ENCODE measurements around the gene CTCF. TPM values are rescaled to one million over a fixed set of nuclear protein-coding genes. Genes with fewer than 3 reads are reported as not detected.

CTCF gene
- polyA plus RNA-seq, 1 donor: 88.3 TPM

GRCh38 chr16:67664871-67665270, 102.5 kb downstream of the CTCF start:
- no peak for DNase-seq

GRCh38 chr16:67665598-67665997, 103.3 kb downstream of the CTCF start:
- DNase-seq: no peak

- no peak for DNase-seq
Observed at GRCh38 chr16:67666032-67666551, 103.8 kb downstream of the CTCF start.

- peak; percentile 80 for DNase-seq
Observed at GRCh38 chr16:67666559-67667452, 104.5 kb downstream of the CTCF start, which contains the start of the genes C16orf86 and ENKD1. Gene C16orf86, plus strand, starts transcription at chr16:67666814. Its CDS starts 157 bp downstream, at chr16:67666971. Gene ENKD1, minus strand, starts transcription at chr16:67666750. Its CDS starts 308 bp downstream, at chr16:67666442.

GRCh38 chr16:67667453-67667816, 105.1 kb downstream of the CTCF start:
- DNase-seq: no peak

GRCh38 chr16:67667817-67668494, 105.6 kb downstream of the CTCF start:
- peak; percentile 86 for DNase-seq

GRCh38 chr16:67668495-67669157, 106.3 kb downstream of the CTCF start:
- DNase-seq: no peak

GRCh38 chr16:67669499-67670101, 107.3 kb downstream of the CTCF start:
- DNase-seq: no peak

GRCh38 chr16:67672306-67672705, 110.0 kb downstream of the CTCF start:
- DNase-seq: no peak

- DNase-seq: no peak
Observed at GRCh38 chr16:67672739-67673662, 110.7 kb downstream of the CTCF start.

- DNase-seq: no peak
Observed at GRCh38 chr16:67673712-67674580, 111.6 kb downstream of the CTCF start.

GRCh38 chr16:67674851-67675578, 112.7 kb downstream of the CTCF start:
- DNase-seq: no peak

- DNase-seq: no peak
Observed at GRCh38 chr16:67675579-67675935, 113.2 kb downstream of the CTCF start.

- no peak for DNase-seq
Observed at GRCh38 chr16:67675999-67676398, 113.7 kb downstream of the CTCF start.

GRCh38 chr16:67676516-67676915, 114.2 kb downstream of the CTCF start:
- no peak for DNase-seq

- DNase-seq: no peak
Observed at GRCh38 chr16:67676939-67677338, 114.6 kb downstream of the CTCF start.

- no peak for DNase-seq
Observed at GRCh38 chr16:67677712-67678111, 115.4 kb downstream of the CTCF start.

GRCh38 chr16:67678354-67679023, 116.2 kb downstream of the CTCF start:
- no peak for DNase-seq

Data from left kidney (tissue), 2 donors.